Naive thymus-derived CD4-positive, alpha-beta T cell (primary cell): ENCODE data around the gene PTEN. TPM values are rescaled to one million over a fixed set of nuclear protein-coding genes. Genes with fewer than 3 reads are reported as not detected.

Experiments
- ATAC-seq: fragments of 150-1000 bp; cut with Tn5 transposase; 2 replicates; pipeline ENCODE4 v1.10.0; 2021; ENCODE audit warnings: mild to moderate bottlenecking, moderate library complexity
- CTCF ChIA-PET: fragments of 350-600 bp; sonication (Branson Sonifier 250); formaldehyde crosslinking; loops from one replicate; lab custom pipeline; 2021; ENCODE audit warnings: antibody characterized with exemption; lab: Charles Lee
- POLR2A ChIA-PET: fragments of 350-600 bp; sonication (Branson Sonifier 250); formaldehyde crosslinking; loops from one replicate; lab custom pipeline; 2021; ENCODE audit warnings: antibody characterized with exemption, inconsistent platforms; lab: Charles Lee
- DNase-seq, 9 donors: peaks; one replicate each; pipeline versions ENCODE4 v3.0.0 to v3.0.0-alpha.2; 2020 to 2022; ENCODE audit warnings: mixed read lengths in 1 of 9
- H3K27ac ChIP-seq: one replicate; pipeline ENCODE4 v1.7.0; 2013; ENCODE audit warnings: mild to moderate bottlenecking, low read depth, low read length, moderate library complexity
- H3K27me3 ChIP-seq, 2 donors: one replicate each; pipeline ENCODE4 v1.7.0; 2013; ENCODE audit warnings: low read length in 2 of 2, mild to moderate bottlenecking in 2 of 2, moderate library complexity in 2 of 2; ENCODE audit not compliant: control insufficient read depth in 2 of 2, insufficient read depth in 2 of 2
- H3K36me3 ChIP-seq, 3 experiments: 1 replicate in 2 of 3; 2 replicates in 1 of 3; pipeline ENCODE4 v1.7.0; 2013; ENCODE audit warnings: low read length in 3 of 3, mild to moderate bottlenecking in 3 of 3, moderate library complexity in 1 of 3; ENCODE audit not compliant: insufficient read depth in 3 of 3, control insufficient read depth in 2 of 3
- H3K4me1 ChIP-seq, 2 donors: one replicate each; pipeline ENCODE4 v1.7.0; 2013; ENCODE audit warnings: low read length in 2 of 2, mild to moderate bottlenecking in 2 of 2, moderate library complexity in 1 of 2; ENCODE audit not compliant: control insufficient read depth in 2 of 2, insufficient read depth in 2 of 2
- H3K4me3 ChIP-seq: 2 replicates; pipeline ENCODE4 v1.7.0; 2013; ENCODE audit warnings: mild to moderate bottlenecking, low read length
- H3K9me3 ChIP-seq, 3 experiments: 1 replicate in 2 of 3; 2 replicates in 1 of 3; pipeline ENCODE4 v1.7.0; 2013; ENCODE audit warnings: low read length in 3 of 3; ENCODE audit not compliant: control insufficient read depth in 2 of 3
- H3K27ac Mint-ChIP-seq, 9 donors: one replicate each; pipeline ENCODE4 v1.8.0; 2020 to 2022; ENCODE audit warnings: mixed read lengths in 9 of 9, mild to moderate bottlenecking in 8 of 9, moderate library complexity in 5 of 9, inconsistent platforms in 2 of 9
- H3K27me3 Mint-ChIP-seq, 5 donors: one replicate each; pipeline ENCODE4 v1.8.0; 2021 to 2022; ENCODE audit warnings: mixed read lengths in 5 of 5, mild to moderate bottlenecking in 1 of 5
- H3K36me3 Mint-ChIP-seq, 5 donors: one replicate each; pipeline ENCODE4 v1.8.0; 2020 to 2022; ENCODE audit warnings: mixed read lengths in 5 of 5, mild to moderate bottlenecking in 3 of 5, inconsistent platforms in 1 of 5
- H3K4me1 Mint-ChIP-seq, 7 donors: one replicate each; pipeline ENCODE4 v1.8.0; 2020 to 2022; ENCODE audit warnings: mixed read lengths in 7 of 7, mild to moderate bottlenecking in 3 of 7, inconsistent platforms in 1 of 7
- H3K4me3 Mint-ChIP-seq, 10 donors: one replicate each; pipeline ENCODE4 v1.8.0; 2020 to 2022; ENCODE audit warnings: mild to moderate bottlenecking in 10 of 10, mixed read lengths in 10 of 10, moderate library complexity in 6 of 10, inconsistent platforms in 2 of 10
- H3K9me3 Mint-ChIP-seq, 11 donors: one replicate each; pipeline ENCODE4 v1.8.0; 2020 to 2022; ENCODE audit warnings: mixed read lengths in 11 of 11, mild to moderate bottlenecking in 4 of 11, inconsistent platforms in 1 of 11, moderate library complexity in 1 of 11
- intact Hi-C, 2 donors: fragments of 100-400 bp; cut with micrococcal nuclease; formaldehyde crosslinking; loops; one replicate each; pipeline ENCODE4 v1.15.1; 2023
- polyA plus RNA-seq, 2 donors: library from polyadenylated mRNA; unstranded; fragments of 300-500 nt; fragmentation: Illumina TruSeq; gene quantifications; one replicate each; pipeline ENCODE4 v1.2.3, GENCODE V29; 2021
- total RNA-seq, 6 experiments: library from RNA in 5 of 6; stranded (reverse) in 5 of 6; gene quantifications; 1 replicate in 5 of 6; 2 replicates in 1 of 6; pipeline ENCODE4 v1.2.3 and lab custom pipeline; 2021 to 2026

The PTEN gene
- total and polyA plus RNA-seq, 7 experiments from 2014 or later: 24.0 to 109 (median 86.2) TPM

GRCh38 chr10:87961314-87961713 is 97.9 kb downstream of the PTEN start:
- ChIA-PET CTCF (interaction anchor here (0.7 kb wide), 1 partner anchor 179 kb away, joined by 3 read pairs; no protein-coding TSS in a partner anchor), POLR2A (no interaction called here)
- intact Hi-C loops: loop anchor here in 1 of 2 donors (10.0 kb wide), 1 partner anchor 593 kb away; no protein-coding TSS in a partner anchor
- peaks cover 14 to 50% (median 39%) of the 10 kb centered on the region in 5 donors for H3K36me3 Mint-ChIP-seq
- Histone ChIP-seq H3K27me3 (no peaks in the 10 kb centered on the region), H3K4me1 (no peaks in the 10 kb centered on the region), H3K4me3 (no peak overlapping the region), H3K36me3 (peaks cover 6 to 27% (median 10%) of the 10 kb centered on the region in 3 experiments), H3K27ac (no peak overlapping the region), H3K9me3 (no peaks in the 10 kb centered on the region)
- DNase-seq (no peak), ATAC-seq (no peak)
- no peaks in the 10 kb centered on the region for H3K9me3 Mint-ChIP-seq
- no peaks in the 10 kb centered on the region for H3K27me3 Mint-ChIP-seq
- H3K4me1 Mint-ChIP-seq: peaks cover 6 to 31% (median 13%) of the 10 kb centered on the region in 7 donors
- H3K4me3 Mint-ChIP-seq: no peak overlapping the region
- peak overlapping the region in 7 of 9 donors; percentile 14 to 73 (median 20) for H3K27ac Mint-ChIP-seq

GRCh38 chr10:87966459-87966858 is 103.0 kb downstream of the PTEN start:
- Mint-ChIP-seq H3K4me3 (no peak overlapping the region), H3K27ac (peak overlapping the region in 1 of 9 donors; percentile 28)
- CTCF ChIA-PET: no interaction called here

GRCh38 chr10:87973635-87974034 is 110.2 kb downstream of the PTEN start:
- no peak overlapping the region for H3K27ac ChIP-seq
- DNase-seq (no peak), ATAC-seq (no peak)
- Mint-ChIP-seq H3K4me1 (peaks cover 0 to 21% (median 3%) of the 10 kb centered on the region in 7 donors), H3K27me3 (no peaks in the 10 kb centered on the region), H3K27ac (no peak overlapping the region), H3K36me3 (peaks cover 0 to 10% (median 6%) of the 10 kb centered on the region in 5 donors), H3K9me3 (peaks cover 0 to 6% (median 0%) of the 10 kb centered on the region in 11 donors), H3K4me3 (no peak overlapping the region)
- H3K4me1 ChIP-seq: no peaks in the 10 kb centered on the region
- intact Hi-C loops: loop anchor here in 1 of 2 donors (5.0 kb wide), 1 partner anchor 119 kb away; no protein-coding TSS in a partner anchor
- H3K27me3 ChIP-seq: no peaks in the 10 kb centered on the region
- CTCF ChIA-PET: no interaction called here
- POLR2A ChIA-PET: no interaction called here
- no peaks in the 10 kb centered on the region for H3K9me3 ChIP-seq
- H3K4me3 ChIP-seq: no peak overlapping the region
- no peaks in the 10 kb centered on the region for H3K36me3 ChIP-seq

More at GRCh38 chr10:87966459-87966858, 103.0 kb downstream of the PTEN start:
- POLR2A ChIA-PET: interaction anchor here (0.6 kb wide), 1 partner anchor 151 kb away, joined by 3 read pairs; no protein-coding TSS in a partner anchor
- ATAC-seq: no peak
- Histone ChIP-seq H3K27me3 (no peaks in the 10 kb centered on the region), H3K36me3 (peaks cover 4 to 14% (median 6%) of the 10 kb centered on the region in 3 experiments), H3K27ac (no peak overlapping the region), H3K4me3 (no peak overlapping the region), H3K9me3 (no peaks in the 10 kb centered on the region), H3K4me1 (no peaks in the 10 kb centered on the region)
- no peaks in the 10 kb centered on the region for H3K27me3 Mint-ChIP-seq
- no peaks in the 10 kb centered on the region for H3K9me3 Mint-ChIP-seq
- peaks cover 0 to 15% (median 7%) of the 10 kb centered on the region in 7 donors for H3K4me1 Mint-ChIP-seq
- peaks cover 9 to 35% (median 24%) of the 10 kb centered on the region in 5 donors for H3K36me3 Mint-ChIP-seq
- intact Hi-C loops: loop anchor here in 1 of 2 donors (10.0 kb wide), 1 partner anchor 588 kb away; no protein-coding TSS in a partner anchor
- no peak for DNase-seq

GRCh38 chr10:87974130-87974529 is 110.7 kb downstream of the PTEN start:
- no peak overlapping the region for H3K4me3 ChIP-seq
- no peak for DNase-seq
- Mint-ChIP-seq H3K27me3 (no peaks in the 10 kb centered on the region), H3K36me3 (peaks cover 0 to 10% (median 6%) of the 10 kb centered on the region in 5 donors), H3K4me3 (no peak overlapping the region), H3K9me3 (peaks cover 0 to 6% (median 0%) of the 10 kb centered on the region in 11 donors), H3K4me1 (peaks cover 0 to 21% (median 3%) of the 10 kb centered on the region in 7 donors), H3K27ac (no peak overlapping the region)
- H3K4me1 ChIP-seq: no peaks in the 10 kb centered on the region
- ChIA-PET CTCF (no interaction called here), POLR2A (no interaction called here)
- no peaks in the 10 kb centered on the region for H3K27me3 ChIP-seq
- H3K9me3 ChIP-seq: no peaks in the 10 kb centered on the region
- intact Hi-C loops: loop anchor here in 1 of 2 donors (5.0 kb wide), 1 partner anchor 118 kb away; no protein-coding TSS in a partner anchor
- H3K36me3 ChIP-seq: no peaks in the 10 kb centered on the region
- ATAC-seq: no peak
- H3K27ac ChIP-seq: no peak overlapping the region

GRCh38 chr10:87974769-87975168 is 111.3 kb downstream of the PTEN start:
- no peak overlapping the region for H3K4me3 ChIP-seq
- DNase-seq (no peak), ATAC-seq (no peak)
- POLR2A ChIA-PET: no interaction called here
- intact Hi-C loops: loop anchor here in 1 of 2 donors (5.0 kb wide), 1 partner anchor 118 kb away; no protein-coding TSS in a partner anchor
- H3K27me3 ChIP-seq: no peaks in the 10 kb centered on the region
- H3K36me3 ChIP-seq: no peaks in the 10 kb centered on the region
- no peak overlapping the region for H3K4me3 Mint-ChIP-seq
- H3K9me3 ChIP-seq: no peaks in the 10 kb centered on the region
- CTCF ChIA-PET: no interaction called here
- no peaks in the 10 kb centered on the region for H3K27me3 Mint-ChIP-seq
- H3K27ac Mint-ChIP-seq: no peak overlapping the region
- H3K9me3 Mint-ChIP-seq: peaks cover 0 to 6% (median 0%) of the 10 kb centered on the region in 11 donors
- peaks cover 0 to 10% (median 6%) of the 10 kb centered on the region in 5 donors for H3K36me3 Mint-ChIP-seq
- H3K4me1 Mint-ChIP-seq: peaks cover 0 to 19% (median 3%) of the 10 kb centered on the region in 7 donors
- H3K4me1 ChIP-seq: no peaks in the 10 kb centered on the region
- no peak overlapping the region for H3K27ac ChIP-seq

GRCh38 chr10:87976101-87976743 is 112.8 kb downstream of the PTEN start:
- intact Hi-C loops: no loop called here

More at GRCh38 chr10:87976101-87976743, 112.8 kb downstream of the PTEN start:
- Histone ChIP-seq H3K4me3 (no peak overlapping the region), H3K36me3 (no peaks in the 10 kb centered on the region), H3K9me3 (no peaks in the 10 kb centered on the region), H3K4me1 (no peaks in the 10 kb centered on the region), H3K27ac (no peak overlapping the region), H3K27me3 (no peaks in the 10 kb centered on the region)
- no peaks in the 10 kb centered on the region for H3K27me3 Mint-ChIP-seq
- ChIA-PET CTCF (no interaction called here), POLR2A (no interaction called here)
- H3K4me1 Mint-ChIP-seq: peaks cover 0 to 14% (median 3%) of the 10 kb centered on the region in 7 donors
- peaks cover 0 to 6% (median 0%) of the 10 kb centered on the region in 11 donors for H3K9me3 Mint-ChIP-seq
- no peak overlapping the region for H3K4me3 Mint-ChIP-seq
- no peak overlapping the region for H3K27ac Mint-ChIP-seq
- DNase-seq (no peak), ATAC-seq (no peak)
- peaks cover 0 to 10% (median 6%) of the 10 kb centered on the region in 5 donors for H3K36me3 Mint-ChIP-seq
